ENCODE results near the gene BDH1.
"Not testable (repeated sequence)": the region's sequence is repeated elsewhere in the genome, so short reads cannot be mapped to it uniquely, and the experiment has no call there.

Gene BDH1

GRCh38 chr3:197576838-197577237 is 21.1 kb upstream of the BDH1 start:
- Histone ChIP-seq H3K9me3 (ENCODE audit: control insufficient read depth, low read length) (no peaks in the 10 kb centered on the region), H3K4me3 (ENCODE audit: low read length) (no peak overlapping the region), H3K36me3 (ENCODE audit: control insufficient read depth, insufficient read depth, low read length, severe bottlenecking) (no peaks in the 10 kb centered on the region), H3K4me1 (ENCODE audit: control insufficient read depth, insufficient read depth, low read length) (no peaks in the 10 kb centered on the region), H3K9ac (ENCODE audit: low read length) (no peak overlapping the region), H3K27me3 (replicated peaks; ENCODE audit: control insufficient read depth, insufficient read depth, low read length) (peaks cover 22% of the 10 kb centered on the region)
- DNase-seq (ENCODE audit: low read depth) = no peak

DNA sequence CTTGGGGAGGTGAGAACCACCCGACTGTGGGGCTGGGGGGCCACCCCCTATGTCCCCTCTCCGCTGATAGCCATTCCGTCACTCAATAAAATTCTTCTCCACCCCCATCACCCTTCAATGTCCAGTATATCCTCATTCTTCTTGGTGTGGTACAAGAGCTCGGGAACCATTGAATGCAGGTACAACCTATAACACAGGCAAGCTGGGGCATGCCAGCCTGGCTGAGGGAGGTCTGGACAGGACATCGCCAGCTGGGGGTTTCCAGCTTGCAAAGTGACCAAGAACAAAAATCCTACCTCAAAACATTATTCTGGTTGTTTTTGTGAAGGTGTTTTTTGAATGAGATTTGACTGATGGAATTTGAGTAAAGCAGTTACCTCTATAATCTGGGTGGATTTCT is 19.6 kb upstream of the BDH1 start:
- DNase-seq (ENCODE audit: low read depth) = no peak
- Histone ChIP-seq H3K9me3 (ENCODE audit: control insufficient read depth, low read length) (no peaks in the 10 kb centered on the region), H3K4me1 (ENCODE audit: control insufficient read depth, insufficient read depth, low read length) (no peaks in the 10 kb centered on the region), H3K4me3 (ENCODE audit: low read length) (no peak overlapping the region), H3K27me3 (replicated peaks; ENCODE audit: control insufficient read depth, insufficient read depth, low read length) (peaks cover 22% of the 10 kb centered on the region), H3K9ac (ENCODE audit: low read length) (no peak overlapping the region), H3K36me3 (ENCODE audit: control insufficient read depth, insufficient read depth, low read length, severe bottlenecking) (no peaks in the 10 kb centered on the region)

- H3K9me3 ChIP-seq (ENCODE audit: control insufficient read depth, low read length); H3K4me1 ChIP-seq (ENCODE audit: control insufficient read depth, insufficient read depth, low read length); H3K4me3 ChIP-seq (ENCODE audit: low read length); H3K9ac ChIP-seq (ENCODE audit: low read length); DNase-seq (ENCODE audit: low read depth); H3K36me3 ChIP-seq (ENCODE audit: control insufficient read depth, insufficient read depth, low read length, severe bottlenecking): not testable (repeated sequence)
- peaks cover 22% of the 10 kb centered on the region for H3K27me3 ChIP-seq (replicated peaks; ENCODE audit: control insufficient read depth, insufficient read depth, low read length)
Observed at GRCh38 chr3:197574396-197574991, 18.7 kb upstream of the BDH1 start.

GRCh38 chr3:197573048-197573767 is 17.4 kb upstream of the BDH1 start:
- DNase-seq (ENCODE audit: low read depth) = no peak
- no peak overlapping the region for H3K4me3 ChIP-seq (ENCODE audit: low read length)
- H3K9ac ChIP-seq (ENCODE audit: low read length) = no peak overlapping the region
- H3K9me3 ChIP-seq (ENCODE audit: control insufficient read depth, low read length) = peaks cover 4% of the 10 kb centered on the region
- H3K4me1 ChIP-seq (ENCODE audit: control insufficient read depth, insufficient read depth, low read length) = no peaks in the 10 kb centered on the region
- no peaks in the 10 kb centered on the region for H3K36me3 ChIP-seq (ENCODE audit: control insufficient read depth, insufficient read depth, low read length, severe bottlenecking)
- peaks cover 25% of the 10 kb centered on the region for H3K27me3 ChIP-seq (replicated peaks; ENCODE audit: control insufficient read depth, insufficient read depth, low read length)

DNA sequence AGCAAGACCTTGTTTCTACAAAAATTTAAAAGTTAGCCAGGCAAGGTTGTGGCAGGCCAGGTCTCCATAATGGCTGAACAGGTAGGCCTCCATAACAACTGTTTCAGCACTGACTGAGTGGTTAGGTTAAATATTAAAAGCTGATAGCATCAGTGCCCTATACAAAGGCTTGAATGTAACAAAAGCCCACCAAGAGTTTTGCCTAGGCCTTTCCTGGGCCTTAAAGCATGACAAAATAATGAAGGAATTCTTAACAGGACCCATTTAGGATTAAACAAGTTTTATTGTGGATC is 16.1 kb upstream of the BDH1 start:
- not testable (repeated sequence) for H3K4me3 ChIP-seq (ENCODE audit: low read length); H3K36me3 ChIP-seq (ENCODE audit: control insufficient read depth, insufficient read depth, low read length, severe bottlenecking); H3K9ac ChIP-seq (ENCODE audit: low read length); DNase-seq (ENCODE audit: low read depth); H3K9me3 ChIP-seq (ENCODE audit: control insufficient read depth, low read length); H3K4me1 ChIP-seq (ENCODE audit: control insufficient read depth, insufficient read depth, low read length)
- peaks cover 37% of the 10 kb centered on the region for H3K27me3 ChIP-seq (replicated peaks; ENCODE audit: control insufficient read depth, insufficient read depth, low read length)

- peaks cover 38% of the 10 kb centered on the region for H3K27me3 ChIP-seq (replicated peaks; ENCODE audit: control insufficient read depth, insufficient read depth, low read length)
- H3K4me3 ChIP-seq (ENCODE audit: low read length); H3K9me3 ChIP-seq (ENCODE audit: control insufficient read depth, low read length); H3K9ac ChIP-seq (ENCODE audit: low read length); DNase-seq (ENCODE audit: low read depth); H3K4me1 ChIP-seq (ENCODE audit: control insufficient read depth, insufficient read depth, low read length); H3K36me3 ChIP-seq (ENCODE audit: control insufficient read depth, insufficient read depth, low read length, severe bottlenecking): not testable (repeated sequence)
Observed at GRCh38 chr3:197571074-197571879, 15.5 kb upstream of the BDH1 start.

GRCh38 chr3:197569433-197569832 is 13.7 kb upstream of the BDH1 start:
- peaks cover 20% of the 10 kb centered on the region for H3K9me3 ChIP-seq (ENCODE audit: control insufficient read depth, low read length)

GRCh38 chr3:197567904-197568681 is 12.3 kb upstream of the BDH1 start:
- H3K9ac ChIP-seq (ENCODE audit: low read length) = no peak overlapping the region
- no peaks in the 10 kb centered on the region for H3K36me3 ChIP-seq (ENCODE audit: control insufficient read depth, insufficient read depth, low read length, severe bottlenecking)
- peaks cover 29% of the 10 kb centered on the region for H3K9me3 ChIP-seq (ENCODE audit: control insufficient read depth, low read length)
- no peaks in the 10 kb centered on the region for H3K4me1 ChIP-seq (ENCODE audit: control insufficient read depth, insufficient read depth, low read length)
- H3K4me3 ChIP-seq (ENCODE audit: low read length) = no peak overlapping the region
- H3K27me3 ChIP-seq (replicated peaks; ENCODE audit: control insufficient read depth, insufficient read depth, low read length) = peaks cover 17% of the 10 kb centered on the region
- DNase-seq (ENCODE audit: low read depth) = no peak

More at GRCh38 chr3:197569433-197569832, 13.7 kb upstream of the BDH1 start:
- not testable (repeated sequence) for H3K9ac ChIP-seq (ENCODE audit: low read length); H3K4me3 ChIP-seq (ENCODE audit: low read length); DNase-seq (ENCODE audit: low read depth); H3K36me3 ChIP-seq (ENCODE audit: control insufficient read depth, insufficient read depth, low read length, severe bottlenecking); H3K4me1 ChIP-seq (ENCODE audit: control insufficient read depth, insufficient read depth, low read length)
- H3K27me3 ChIP-seq (replicated peaks; ENCODE audit: control insufficient read depth, insufficient read depth, low read length) = peaks cover 27% of the 10 kb centered on the region

DNA sequence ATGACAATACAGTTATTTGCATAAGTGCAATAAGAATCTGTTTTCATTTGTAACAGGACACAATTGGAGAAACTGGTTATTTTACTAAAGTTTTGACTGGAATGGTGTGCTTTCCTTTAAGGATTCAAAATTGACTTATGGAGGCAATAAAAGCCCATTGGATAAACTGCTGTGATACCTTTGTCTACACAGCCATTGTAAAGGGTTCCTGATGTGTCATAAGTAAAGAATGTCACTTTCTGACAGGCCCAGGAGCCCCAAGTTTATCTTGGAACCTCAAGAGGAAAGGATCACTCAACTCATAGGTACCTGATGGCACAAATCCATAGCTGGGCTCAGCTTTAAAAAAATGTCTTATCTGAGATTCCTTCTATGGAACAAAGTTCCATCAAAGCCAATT is 10.4 kb upstream of the BDH1 start:
- H3K4me1 ChIP-seq (ENCODE audit: control insufficient read depth, insufficient read depth, low read length); DNase-seq (ENCODE audit: low read depth); H3K4me3 ChIP-seq (ENCODE audit: low read length); H3K9ac ChIP-seq (ENCODE audit: low read length); H3K36me3 ChIP-seq (ENCODE audit: control insufficient read depth, insufficient read depth, low read length, severe bottlenecking): not testable (repeated sequence)
- Histone ChIP-seq H3K9me3 (ENCODE audit: control insufficient read depth, low read length) (peaks cover 29% of the 10 kb centered on the region), H3K27me3 (replicated peaks; ENCODE audit: control insufficient read depth, insufficient read depth, low read length) (peaks cover 23% of the 10 kb centered on the region)

DNA sequence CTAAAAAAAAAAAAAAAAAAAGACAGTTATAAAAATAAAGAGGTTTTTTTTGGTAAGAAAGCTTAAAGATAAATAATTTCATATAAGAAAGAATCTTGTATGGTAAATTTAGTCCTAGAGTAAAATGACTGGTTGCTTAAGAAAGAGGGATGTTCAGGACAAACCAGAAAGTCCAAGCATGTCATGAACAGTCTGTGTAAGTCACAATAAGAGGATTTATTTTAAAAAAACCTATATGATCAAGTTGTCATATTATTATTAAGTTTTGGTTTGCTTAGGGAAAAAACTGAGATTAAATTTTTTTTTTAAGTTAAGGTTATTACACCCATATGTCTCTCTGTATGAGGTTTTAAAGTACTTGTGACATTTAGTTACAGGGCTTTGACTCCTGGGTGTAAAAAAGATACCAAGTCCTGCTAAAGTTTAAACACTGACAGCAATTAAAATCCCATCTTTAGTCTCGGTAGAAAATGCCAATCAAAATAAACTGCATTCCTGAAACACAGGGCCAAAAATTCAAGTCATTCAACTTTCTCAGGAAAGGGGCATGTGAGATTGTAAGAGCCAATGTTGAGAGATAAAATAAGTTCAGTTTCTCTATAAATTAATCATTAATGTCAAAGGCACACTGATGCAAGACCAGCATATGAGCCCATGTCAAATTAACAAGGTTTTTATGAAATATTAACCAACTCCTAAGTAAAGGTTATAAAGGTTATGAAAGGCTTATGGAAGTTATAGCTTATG is 8.5 kb upstream of the BDH1 start:
- H3K4me3 ChIP-seq (ENCODE audit: low read length) = no peak overlapping the region
- H3K4me1 ChIP-seq (ENCODE audit: control insufficient read depth, insufficient read depth, low read length) = no peaks in the 10 kb centered on the region
- H3K36me3 ChIP-seq (ENCODE audit: control insufficient read depth, insufficient read depth, low read length, severe bottlenecking) = no peaks in the 10 kb centered on the region
- H3K9ac ChIP-seq (ENCODE audit: low read length) = no peak overlapping the region
- peaks cover 29% of the 10 kb centered on the region for H3K9me3 ChIP-seq (ENCODE audit: control insufficient read depth, low read length)
- no peak for DNase-seq (ENCODE audit: low read depth)
- H3K27me3 ChIP-seq (replicated peaks; ENCODE audit: control insufficient read depth, insufficient read depth, low read length) = peaks cover 37% of the 10 kb centered on the region
